SK-N-MC (cell line): ENCODE results near the gene METTL1.

Source experiments
- DNase-seq: peaks from one replicate; pipeline ENCODE4 v3.0.0-alpha.2; 2011; ENCODE audit warnings: low read depth, low spot score
- H3K27ac ChIP-seq: fragments of 200-600 bp; sonication (generic); 2 replicates; pipeline ENCODE4 v1.5.1; 2016; ENCODE audit warnings: mixed run types
- H3K36me3 ChIP-seq: fragments of 200-600 bp; sonication (generic); 2 replicates; pipeline ENCODE4 v1.6.1; 2017; ENCODE audit warnings: antibody characterized with exemption, low read length, mixed read lengths; ENCODE audit not compliant: insufficient read depth
- H3K4me3 ChIP-seq: fragments of 200-600 bp; sonication (generic); 2 replicates; pipeline ENCODE4 v1.5.1; 2016
- H3K9ac ChIP-seq: fragments of 200-600 bp; sonication (generic); 2 replicates; pipeline ENCODE4 v1.8.0; 2017; ENCODE audit warnings: mixed run types, mixed read lengths; ENCODE audit not compliant: insufficient read length
- H3K9me3 ChIP-seq: fragments of 200-600 bp; sonication (generic); 2 replicates; pipeline ENCODE4 v1.6.1; 2017; ENCODE audit warnings: low read depth, mild to moderate bottlenecking, antibody characterized with exemption, low read length, moderate library complexity, mixed read lengths
- EZH2 ChIP-seq: fragments of 200-600 bp; sonication (generic); IDR thresholded peaks from one replicate; pipeline ENCODE4 v1.6.1; 2017; ENCODE audit warnings: antibody characterized with exemption
- FOXP2 ChIP-seq: optimal IDR thresholded peaks from 2 replicates; pipeline ENCODE3; 2011; ENCODE audit warnings: mild to moderate bottlenecking, moderate library complexity; ENCODE audit not compliant: insufficient read depth; ENCODE audit errors: extremely low read length, control extremely low read depth
- POLR2AphosphoS5 ChIP-seq: IDR thresholded peaks from 2 replicates; pipeline ENCODE4 v1.6.1; 2012; ENCODE audit warnings: mild to moderate bottlenecking, low read depth, low read length, borderline replicate concordance

METTL1 gene

DNA sequence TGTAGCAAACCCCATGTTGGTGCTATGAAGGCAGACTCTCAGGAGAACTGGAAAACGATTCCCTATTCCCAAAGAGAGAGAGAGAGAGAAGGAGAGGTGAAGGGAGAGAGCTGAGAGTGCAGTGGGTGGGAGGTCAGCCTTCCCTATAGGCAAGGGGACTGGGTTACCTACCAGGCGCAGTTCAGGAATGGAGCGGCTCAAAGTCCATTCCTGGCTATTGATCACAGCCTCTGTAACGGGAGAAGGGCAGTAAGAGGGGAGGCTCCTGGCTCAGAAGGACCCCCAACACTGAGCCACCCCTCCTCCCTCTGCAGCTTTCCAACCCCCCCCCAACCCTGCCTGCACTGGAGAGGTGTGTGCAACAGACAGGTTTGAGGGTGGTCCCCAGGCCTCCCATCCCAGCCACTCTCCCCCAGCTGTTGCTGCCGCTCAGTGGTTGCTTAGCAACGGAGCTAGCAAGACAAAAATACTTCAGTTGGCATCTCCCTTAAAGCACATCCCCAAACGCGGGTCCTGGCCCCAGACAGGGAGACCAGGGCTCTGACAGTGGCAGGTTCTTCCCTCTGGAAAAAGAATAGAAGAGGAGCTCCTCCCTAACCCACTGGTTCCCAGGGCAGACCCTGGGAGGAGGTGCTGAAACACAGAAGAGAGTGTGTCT is 36.6 kb downstream of the METTL1 start:
- H3K27ac ChIP-seq = no peak overlapping the region
- no peak overlapping the region; the same call in 1 of the 2 replicates for H3K4me3 ChIP-seq
- no peak overlapping the region for H3K9ac ChIP-seq
- DNase-seq = no peak
- H3K36me3 ChIP-seq = no peaks in the 10 kb centered on the region
- TF ChIP-seq FOXP2 (no peak), POLR2AphosphoS5 (no peak)
- no peaks in the 10 kb centered on the region for H3K9me3 ChIP-seq

DNA sequence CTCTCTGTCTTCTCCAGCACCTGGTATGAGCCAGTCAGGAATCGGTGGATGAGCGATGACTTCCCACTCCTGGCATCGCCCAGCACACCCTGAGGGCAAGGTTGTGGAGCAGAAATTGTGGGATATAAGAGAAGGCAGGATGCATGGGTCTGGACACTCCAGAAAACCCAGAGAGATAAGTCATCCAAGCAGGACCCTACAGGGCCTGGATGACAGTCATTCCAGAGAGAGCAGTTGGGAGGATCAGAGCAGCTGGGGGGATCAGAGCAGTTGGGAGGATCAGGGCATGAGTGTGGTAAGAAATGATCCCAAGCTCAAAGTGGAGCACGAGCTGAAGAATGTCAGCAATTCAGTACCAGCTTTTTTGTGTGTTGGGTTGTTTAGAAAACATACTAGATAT is 37.3 kb downstream of the METTL1 start:
- Histone ChIP-seq H3K9me3 (no peaks in the 10 kb centered on the region), H3K9ac (no peak overlapping the region), H3K4me3 (no peak overlapping the region), H3K27ac (no peak overlapping the region), H3K36me3 (no peaks in the 10 kb centered on the region)
- DNase-seq = no peak
- TF ChIP-seq EZH2 = no peak

DNA sequence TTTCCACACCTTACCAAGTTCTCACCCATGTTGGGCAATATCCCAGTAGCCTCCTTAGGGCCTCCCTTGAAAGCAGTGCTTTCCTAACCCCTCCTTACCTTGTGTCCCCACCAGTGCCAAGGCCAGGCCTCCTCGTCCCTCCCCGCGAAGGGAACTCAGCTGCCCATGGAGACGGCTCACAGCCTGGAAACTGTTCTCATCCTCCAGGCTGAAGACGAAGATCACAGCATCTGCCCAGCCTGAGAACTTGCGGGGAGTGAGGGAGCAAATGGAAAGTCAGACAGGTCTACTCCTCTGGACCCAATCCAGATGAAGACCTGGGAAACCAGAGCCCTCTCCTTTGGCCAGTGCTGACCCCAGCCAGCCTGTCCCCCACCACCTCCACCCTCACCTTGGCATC is 38.0 kb downstream of the METTL1 start:
- H3K27ac ChIP-seq = no peak overlapping the region
- no peaks in the 10 kb centered on the region for H3K36me3 ChIP-seq
- H3K4me3 ChIP-seq = no peak overlapping the region
- DNase-seq = no peak
- no peaks in the 10 kb centered on the region for H3K9me3 ChIP-seq
- no peak for TF ChIP-seq EZH2
- TF ChIP-seq FOXP2 = no peak
- TF ChIP-seq POLR2AphosphoS5 = no peak
- H3K9ac ChIP-seq = no peak overlapping the region

DNA sequence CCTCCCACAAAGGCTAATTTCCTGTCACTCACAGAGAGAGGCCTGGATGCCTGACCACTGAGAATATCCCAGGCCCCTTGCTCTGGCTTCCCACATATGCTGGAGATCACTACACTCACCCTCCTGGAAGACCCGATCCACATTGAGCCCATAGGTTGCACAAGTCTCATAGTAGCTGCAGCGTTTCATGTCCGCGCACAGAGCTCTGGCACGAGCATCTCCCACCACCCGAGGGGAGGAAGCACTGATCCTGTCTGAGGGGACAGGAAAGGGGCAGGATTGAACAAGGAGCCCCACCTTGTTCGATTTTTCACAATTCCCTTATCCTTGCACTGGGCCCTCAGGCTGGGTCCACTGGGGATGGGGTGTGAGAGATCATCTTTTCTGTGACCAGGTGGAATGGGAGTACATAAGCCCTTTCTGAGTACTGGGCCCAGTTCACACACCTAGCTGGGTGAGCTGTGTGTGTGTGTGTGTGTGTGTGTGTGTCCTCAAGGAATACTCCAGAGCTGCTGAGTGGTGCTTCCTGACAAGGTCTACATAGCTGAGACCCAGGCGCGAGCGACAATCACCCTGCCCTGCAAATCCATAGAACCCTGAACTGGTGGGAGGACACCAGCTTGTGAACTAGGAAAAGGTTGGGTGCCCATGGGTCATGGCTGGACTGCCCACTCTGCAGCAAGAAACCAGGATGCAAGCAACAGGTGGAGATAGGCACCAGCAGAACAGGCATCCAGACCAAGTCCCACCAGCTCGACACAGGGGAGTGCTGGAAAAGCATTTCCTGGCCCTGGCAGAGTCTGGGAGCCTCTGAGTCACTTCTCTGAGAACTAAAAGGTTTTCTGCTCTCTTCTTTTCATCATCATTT is 38.9 kb downstream of the METTL1 start:
- Histone ChIP-seq H3K36me3 (no peaks in the 10 kb centered on the region), H3K9ac (no peak overlapping the region), H3K4me3 (no peak overlapping the region), H3K9me3 (no peaks in the 10 kb centered on the region), H3K27ac (no peak overlapping the region)
- DNase-seq = no peak
- TF ChIP-seq EZH2 = no peak

DNA sequence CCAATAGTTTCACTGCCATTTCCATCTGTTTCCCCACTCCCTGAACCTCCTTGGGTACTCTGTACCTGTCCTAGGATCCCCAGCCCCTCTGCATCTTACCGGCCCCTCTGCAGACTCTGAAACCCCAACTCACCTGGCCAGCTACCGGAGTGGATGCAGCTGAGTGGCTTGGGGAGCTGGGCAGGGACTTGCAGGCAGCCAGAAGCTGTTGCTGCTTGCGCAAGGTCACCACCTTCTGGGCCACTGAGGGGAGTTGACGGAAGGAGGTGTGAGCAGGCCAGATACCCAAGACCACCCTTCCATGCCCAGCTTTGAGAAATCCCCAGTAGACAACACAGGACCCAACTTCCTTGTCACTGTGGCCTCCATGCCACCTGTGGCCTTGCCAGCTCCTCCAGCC is 39.6 kb downstream of the METTL1 start:
- Histone ChIP-seq H3K36me3 (no peaks in the 10 kb centered on the region), H3K9ac (no peak overlapping the region), H3K9me3 (no peaks in the 10 kb centered on the region), H3K4me3 (no peak overlapping the region), H3K27ac (no peak overlapping the region)
- DNase-seq = no peak
- TF ChIP-seq FOXP2 (no peak), EZH2 (no peak)

DNA sequence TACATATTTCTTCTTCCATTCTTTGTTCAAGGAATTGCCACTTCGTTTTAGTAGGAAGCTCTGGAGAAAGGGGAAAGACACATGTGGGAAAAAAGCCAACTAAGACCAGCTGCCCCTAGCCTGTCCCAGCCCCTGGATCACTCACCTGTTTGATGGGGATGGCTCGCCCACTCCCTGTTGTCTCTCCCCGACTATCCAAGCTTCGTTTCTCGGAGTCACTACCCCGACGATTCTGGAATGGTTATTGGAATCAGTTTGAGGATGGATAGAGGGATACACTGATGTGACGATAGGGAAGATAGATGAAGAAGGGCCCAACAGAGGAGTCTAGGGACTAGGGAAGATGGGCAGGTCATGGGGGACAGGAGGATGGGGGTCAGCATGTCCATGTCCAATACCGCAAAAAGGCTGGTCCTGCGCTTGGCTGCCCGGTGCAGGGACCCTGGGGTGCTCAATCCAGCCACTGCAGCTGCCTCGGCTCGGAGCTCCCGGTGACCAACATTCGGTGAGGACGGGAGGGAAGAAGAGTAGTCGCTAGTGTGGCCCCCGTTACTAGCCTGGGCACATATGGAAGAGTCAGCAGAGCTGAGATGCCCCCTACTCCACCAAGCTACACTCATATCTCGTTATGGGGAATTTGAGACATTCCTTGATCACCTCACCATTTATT is 40.4 kb downstream of the METTL1 start:
- Histone ChIP-seq H3K9ac (no peak overlapping the region), H3K36me3 (no peaks in the 10 kb centered on the region), H3K4me3 (no peak overlapping the region), H3K9me3 (no peaks in the 10 kb centered on the region), H3K27ac (no peak overlapping the region)
- TF ChIP-seq EZH2 (no peak), FOXP2 (no peak), POLR2AphosphoS5 (no peak)
- DNase-seq = no peak

DNA sequence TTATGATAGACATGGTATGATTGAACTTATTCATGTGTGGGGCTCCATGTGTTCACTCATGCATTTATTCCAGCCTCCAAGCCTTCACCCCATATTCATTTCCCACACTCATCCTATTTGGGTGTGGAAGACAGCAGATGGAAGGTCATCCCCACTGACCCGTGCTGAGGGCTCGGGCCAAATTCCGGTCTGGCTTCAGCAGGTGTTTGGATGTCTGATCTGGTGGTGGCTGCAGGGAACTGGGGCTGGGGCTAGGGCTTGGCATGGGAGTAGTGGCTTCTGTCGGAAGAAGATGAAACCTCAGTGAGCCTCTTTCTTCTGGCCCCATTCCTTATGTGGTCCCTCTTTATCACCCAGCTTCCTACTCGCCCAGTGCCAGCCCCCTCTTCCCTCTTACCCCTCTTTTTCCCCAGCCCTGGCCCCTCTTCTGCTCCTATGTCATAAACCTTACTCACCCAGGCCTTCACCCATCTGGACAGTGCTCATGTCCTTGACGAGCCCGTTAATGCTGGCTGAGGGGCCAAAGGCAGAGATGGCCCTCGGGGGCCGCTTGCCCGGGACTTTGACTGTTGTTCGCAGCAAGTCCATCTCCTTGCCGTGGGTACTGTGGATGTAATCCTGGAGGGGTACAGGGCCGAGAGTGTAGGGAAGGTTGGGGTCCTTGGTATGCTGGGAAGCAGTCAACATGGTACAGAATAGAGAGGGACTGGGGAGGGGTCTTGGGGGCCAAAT is 41.4 kb downstream of the METTL1 start:
- Histone ChIP-seq H3K9me3 (no peaks in the 10 kb centered on the region), H3K36me3 (no peaks in the 10 kb centered on the region), H3K4me3 (no peak overlapping the region), H3K9ac (no peak overlapping the region), H3K27ac (no peak overlapping the region)
- TF ChIP-seq POLR2AphosphoS5 = no peak
- TF ChIP-seq FOXP2 = no peak
- no peak for TF ChIP-seq EZH2
- DNase-seq = no peak

DNA sequence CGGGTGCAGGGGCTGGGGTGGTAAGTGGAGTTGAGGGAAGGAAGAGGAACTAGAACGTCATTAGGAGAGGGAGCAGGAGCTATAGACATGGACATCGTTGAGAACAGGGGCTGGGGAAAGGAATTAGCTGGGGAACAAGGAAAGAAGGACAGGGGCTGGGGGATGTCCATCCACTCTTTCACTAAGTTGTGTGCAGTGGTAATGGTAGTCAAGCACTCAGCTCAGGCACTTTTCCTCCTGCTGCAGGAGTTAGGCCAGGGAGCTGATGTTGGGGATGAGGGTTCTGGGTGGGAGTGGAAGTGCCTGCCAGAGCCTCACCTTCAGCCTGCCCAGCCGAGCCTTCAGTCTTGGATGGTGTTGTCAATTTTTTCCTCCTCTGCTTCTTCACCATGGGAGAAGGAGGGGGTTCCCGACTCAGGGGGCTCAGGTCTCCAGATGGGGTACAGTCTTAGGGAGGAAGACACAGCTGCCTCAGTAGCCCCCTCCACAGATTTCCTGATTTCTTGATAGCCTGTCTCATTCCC is 42.5 kb downstream of the METTL1 start:
- Histone ChIP-seq H3K4me3 (no peak overlapping the region), H3K27ac (no peak overlapping the region), H3K36me3 (no peaks in the 10 kb centered on the region), H3K9me3 (no peaks in the 10 kb centered on the region), H3K9ac (no peak overlapping the region)
- TF ChIP-seq FOXP2 = no peak
- TF ChIP-seq POLR2AphosphoS5 = no peak
- no peak for TF ChIP-seq EZH2
- no peak for DNase-seq
